HL-60/S4 treated with phorbol 12-myristate 13-acetate at 8.2 ng/mL for 4 days and 3 days (cell line): ENCODE data around the gene PSIP1.
"Not testable (repeated sequence)": the region's sequence is repeated elsewhere in the genome, so short reads cannot be mapped to it uniquely, and the experiment has no call there.

Experiments
- in situ Hi-C: fragments of 300-500 bp; cut with MboI; formaldehyde crosslinking; loops from 2 replicates; pipeline ENCODE4 v1.15.0; 2022; ENCODE audit warnings: low sequenced_read_pairs

Gene PSIP1

DNA sequence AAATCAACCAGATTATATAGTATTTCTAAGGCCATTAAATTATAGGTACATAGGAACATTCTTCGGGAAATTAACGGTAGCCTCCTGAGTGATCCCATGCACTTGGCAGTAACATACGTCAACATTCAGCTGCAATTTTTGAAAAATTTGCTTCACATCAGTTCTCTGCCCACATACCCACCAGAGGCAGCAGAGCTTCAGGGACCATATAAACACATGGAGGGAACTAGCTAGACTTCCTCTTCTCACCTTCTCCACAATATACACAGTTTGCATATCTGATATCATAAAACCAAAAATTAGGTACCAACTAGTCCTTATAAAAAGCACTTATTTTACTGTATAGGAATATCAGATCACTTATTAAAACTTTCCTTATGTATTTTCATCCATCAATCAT is 4.8 kb downstream of the PSIP1 start:
- in situ Hi-C loops: no loop called here

DNA sequence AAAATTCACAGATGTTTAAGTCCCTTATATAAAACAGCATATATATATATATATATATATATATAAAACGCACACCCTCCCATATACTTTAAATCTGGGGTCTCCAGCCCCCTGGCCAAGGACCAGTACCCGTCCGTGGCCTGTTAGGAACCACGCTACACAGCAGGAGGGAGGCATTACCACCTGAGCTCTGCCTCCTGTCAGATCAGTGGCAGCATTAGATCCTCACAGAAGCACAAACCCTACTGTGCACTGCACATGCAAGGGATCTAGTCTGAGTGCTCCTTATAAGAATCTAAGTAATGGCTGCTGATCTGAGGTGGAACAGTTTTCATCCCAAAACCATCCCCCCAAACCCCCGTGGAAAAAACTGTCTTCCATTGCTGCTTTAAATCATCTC is 9.0 kb downstream of the PSIP1 start:
- in situ Hi-C loops: no loop called here

DNA sequence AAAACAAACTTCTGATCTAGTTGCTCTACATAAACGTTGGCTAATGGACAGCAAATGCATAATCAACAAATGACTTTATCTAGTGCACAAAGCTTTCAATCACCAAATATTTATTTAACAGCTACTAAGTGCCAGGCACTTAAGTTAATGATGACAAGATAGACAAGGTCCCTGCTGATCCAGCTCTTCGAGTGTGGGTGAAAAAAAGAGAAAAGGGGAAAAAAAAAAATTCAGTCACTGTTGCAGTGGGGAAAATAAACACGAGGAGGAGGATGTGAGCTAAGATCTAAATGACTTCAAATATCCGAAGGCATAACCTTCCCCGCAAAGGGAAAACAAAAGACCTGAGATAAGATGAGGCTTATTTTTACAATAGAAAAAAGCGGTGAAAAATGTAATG is 9.6 kb downstream of the PSIP1 start:
- in situ Hi-C loops: no loop called here

DNA sequence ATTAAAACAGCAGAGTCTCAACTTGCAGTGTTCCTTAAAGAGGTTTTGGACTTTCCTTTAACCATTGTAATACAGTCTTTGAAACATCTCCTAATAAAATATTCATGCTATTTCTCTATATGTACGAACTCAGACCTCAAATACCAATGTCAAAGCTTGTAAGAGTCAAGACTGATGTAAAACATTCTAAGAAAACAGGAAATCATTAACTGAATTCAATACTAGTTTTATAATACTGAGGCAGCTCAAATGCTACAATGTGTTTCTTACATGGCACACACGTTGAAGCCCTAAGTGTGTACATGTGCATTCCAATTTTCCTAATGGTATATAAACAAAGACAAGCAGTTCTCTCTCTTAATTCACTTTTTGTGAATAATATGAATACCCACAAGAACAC is 11.6 kb downstream of the PSIP1 start:
- in situ Hi-C loops: no loop called here

DNA sequence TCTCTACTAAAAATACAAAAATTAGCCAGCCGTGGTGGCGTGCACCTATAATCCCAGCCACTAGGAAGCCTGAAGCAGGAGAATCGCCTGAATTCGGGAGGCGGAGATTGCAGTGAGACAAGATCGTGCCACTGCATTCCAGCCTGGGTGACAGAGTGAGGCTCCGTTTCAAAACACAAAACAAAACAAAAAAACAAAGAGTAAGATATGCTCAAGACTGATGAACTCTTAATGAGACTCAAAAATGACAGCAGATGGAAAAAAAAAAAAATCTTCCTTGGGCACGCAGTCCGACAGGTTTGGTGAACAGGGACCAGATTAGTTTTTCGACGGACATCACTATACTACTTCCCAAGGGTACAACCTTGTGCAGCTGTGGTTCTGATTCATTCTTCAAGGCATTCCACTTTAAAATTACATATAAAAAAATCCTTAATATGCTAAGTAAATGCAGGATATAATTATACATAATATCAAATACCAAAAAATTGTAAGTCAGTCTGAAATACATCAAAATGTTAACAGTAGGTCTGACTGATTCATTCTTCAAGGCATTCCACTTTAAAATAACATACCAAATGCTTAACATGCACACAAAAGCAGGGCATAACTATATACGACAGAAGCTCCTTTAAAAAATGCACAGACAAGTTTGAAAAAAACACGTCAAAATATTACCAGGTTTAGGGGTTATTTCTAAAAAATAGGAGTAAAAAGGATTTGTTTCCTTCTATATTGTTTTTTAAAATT is 12.3 kb downstream of the PSIP1 start:
- in situ Hi-C loops: no loop called here

DNA sequence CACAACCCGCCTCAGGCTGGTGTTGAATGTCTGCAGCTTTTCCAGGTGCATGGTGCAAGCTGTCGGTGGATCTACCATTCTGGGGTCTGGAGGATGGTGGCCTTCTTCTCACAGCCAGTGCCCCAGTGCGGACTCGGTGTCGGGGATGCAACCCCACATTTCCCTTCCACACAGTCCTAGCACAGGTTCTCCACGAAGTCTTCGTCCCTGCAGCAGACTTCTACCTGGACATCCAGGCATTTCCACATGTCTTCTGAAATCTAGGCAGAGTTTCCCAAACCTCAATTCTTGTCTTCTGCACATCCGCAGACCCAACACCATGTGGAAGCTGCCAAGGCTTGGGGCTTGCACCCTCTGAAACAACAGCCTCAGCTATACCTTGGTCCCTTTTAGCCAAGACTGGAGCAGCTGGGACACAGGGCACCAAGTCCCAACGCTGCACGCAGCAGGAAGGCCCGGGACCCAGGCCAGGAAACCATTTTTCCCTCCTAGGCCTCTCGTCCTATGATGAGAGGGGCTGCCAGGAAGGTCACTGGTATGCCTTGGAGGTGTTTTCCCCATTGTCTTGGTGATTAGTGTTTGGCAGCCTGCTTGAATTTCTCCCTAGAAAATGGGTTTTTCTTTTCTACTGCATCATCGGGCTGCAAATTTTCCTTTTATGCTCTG is 18.2 kb downstream of the PSIP1 start:
- in situ Hi-C loops: no loop called here

DNA sequence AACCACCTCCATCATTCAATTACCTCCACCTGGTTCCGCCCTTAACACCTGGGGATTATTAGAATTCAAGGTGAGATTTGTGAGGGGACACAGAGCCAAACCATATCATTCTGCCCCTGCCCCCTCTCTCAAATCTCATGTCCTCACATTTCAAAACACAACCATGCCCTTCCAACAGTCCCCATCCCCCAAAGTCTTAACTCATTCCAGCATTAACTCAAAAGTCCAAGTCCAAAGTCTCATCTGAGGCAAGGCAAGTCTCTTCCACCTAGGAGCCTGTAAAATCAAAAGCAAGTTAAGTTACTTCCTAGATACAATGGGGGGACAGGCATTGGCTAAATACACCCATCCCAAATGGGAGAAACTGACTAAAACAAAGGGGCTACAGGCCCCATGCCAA is 18.8 kb downstream of the PSIP1 start:
- in situ Hi-C loops: no loop called here

DNA sequence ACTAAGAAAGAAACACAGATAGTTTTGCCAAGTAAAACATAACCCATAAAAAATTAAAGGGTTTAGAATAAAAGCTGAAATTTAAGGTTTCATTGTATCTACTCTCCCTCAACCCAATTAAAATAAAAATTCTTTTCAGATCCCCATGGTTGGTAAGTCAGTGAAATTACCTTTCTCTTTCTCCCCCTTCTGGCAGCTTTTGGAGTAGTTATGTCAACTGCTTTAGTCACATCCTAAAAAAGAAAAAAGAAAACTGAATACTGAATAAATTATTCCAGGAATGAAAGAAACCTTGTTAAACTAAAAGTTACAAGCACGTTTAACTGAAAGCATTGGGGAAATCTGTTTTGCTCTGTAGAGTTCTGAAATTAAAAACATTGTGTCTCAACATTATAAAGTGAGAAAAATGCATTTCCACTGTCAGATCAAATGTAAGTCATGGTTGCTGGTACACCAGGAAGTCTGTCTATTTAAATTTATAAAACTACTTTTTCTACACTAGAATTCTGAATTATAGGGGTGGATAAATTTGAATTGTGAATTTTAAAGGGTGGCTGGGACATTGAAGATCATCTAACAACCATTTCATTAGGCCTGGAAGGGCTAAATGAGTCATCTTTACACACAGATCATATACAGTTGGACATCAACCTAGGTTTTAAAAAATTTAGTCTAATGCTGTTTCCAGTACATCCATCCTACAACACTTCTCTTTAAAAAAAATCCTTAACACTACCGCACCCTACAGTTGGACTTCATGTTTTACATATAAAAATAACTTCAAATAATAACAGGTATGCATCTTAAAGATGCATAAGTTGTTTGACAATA is 24.7 kb downstream of the PSIP1 start:
- in situ Hi-C loops: no loop called here

DNA sequence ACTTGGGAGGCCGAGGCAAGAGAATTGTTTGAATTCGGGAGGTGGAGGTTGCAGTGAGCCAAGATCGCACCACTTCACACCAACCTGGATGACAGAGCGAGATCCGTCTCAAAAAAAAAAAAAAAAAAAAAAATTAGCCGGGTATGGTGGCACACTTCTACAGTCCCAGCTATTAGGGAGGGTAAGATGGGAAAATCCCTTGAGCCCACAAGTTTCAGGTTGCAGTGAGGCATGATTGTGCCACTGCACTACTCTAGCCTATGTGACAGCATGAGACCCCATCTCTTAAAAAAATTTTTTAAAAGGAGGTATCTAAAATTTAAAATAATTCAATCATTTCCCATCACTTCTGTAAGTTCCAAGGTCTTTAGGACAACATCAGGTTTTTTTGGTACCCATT is 26.0 kb downstream of the PSIP1 start:
- in situ Hi-C loops: no loop called here

DNA sequence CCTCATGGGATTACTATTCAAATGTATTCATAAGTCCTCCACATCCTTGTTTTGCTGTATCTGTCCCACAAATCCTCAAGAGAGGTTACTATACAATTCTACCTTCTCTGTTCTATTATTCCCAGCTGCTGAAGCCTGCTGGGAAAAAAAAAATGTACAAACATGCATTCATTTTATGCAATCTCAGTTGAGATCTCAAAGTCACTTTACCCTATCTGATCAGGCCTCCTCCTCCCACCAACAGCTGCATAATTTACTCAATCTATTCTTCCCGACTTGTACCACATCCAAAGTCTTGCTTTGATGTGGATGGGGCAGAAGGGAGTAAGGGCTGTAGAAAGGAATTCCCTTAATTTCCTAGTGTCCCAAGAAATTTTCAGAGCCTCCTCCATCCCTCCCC is 28.6 kb downstream of the PSIP1 start:
- in situ Hi-C loops: no loop called here

DNA sequence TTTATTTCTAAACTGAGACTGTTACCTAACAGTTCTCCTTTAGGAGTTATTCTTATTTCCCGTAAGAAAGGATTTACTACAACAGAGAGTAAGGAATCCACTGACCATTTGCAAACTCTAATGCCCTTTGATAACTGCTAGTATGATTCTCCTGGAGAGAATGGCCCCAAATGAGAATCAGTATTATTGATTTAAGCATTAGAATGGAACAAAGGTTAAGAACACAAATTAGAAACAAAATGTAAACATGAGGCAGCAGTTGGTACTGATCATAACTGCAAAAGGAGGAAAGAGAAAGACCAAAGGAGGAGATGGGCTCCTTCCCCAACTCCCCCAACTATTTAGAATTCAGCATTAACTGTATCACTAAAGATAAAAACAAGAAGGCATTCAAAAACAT is 30.7 kb downstream of the PSIP1 start:
- in situ Hi-C loops: no loop called here

DNA sequence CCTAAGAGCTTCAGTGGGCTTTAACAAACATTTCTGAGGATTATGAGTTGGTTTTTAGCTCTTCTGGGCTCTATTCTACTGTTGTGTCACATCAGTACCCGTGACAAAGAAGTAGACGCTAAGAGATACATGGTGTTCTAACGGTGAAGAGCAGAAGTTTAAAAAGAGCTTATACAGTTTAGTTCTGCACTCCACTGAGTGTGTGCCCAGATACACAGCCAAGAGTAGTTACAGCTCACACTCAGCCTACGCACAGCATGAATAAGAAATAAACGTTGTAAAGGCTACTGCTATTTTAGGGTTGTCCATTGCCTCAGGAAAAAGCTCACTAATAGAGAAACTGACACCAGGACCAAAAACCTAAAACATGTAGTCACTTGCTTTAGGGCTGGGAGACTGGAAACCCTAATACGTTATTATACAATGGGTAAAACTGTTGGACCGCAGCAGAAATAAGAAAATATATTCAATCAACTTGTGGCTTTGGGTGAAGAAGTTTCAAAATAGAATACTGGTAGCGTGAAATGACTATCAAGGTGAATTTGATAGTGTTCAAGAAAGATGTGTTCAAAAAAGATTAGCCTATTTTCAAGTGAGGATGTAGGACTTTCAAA is 34.7 kb downstream of the PSIP1 start:
- in situ Hi-C loops: no loop called here

DNA sequence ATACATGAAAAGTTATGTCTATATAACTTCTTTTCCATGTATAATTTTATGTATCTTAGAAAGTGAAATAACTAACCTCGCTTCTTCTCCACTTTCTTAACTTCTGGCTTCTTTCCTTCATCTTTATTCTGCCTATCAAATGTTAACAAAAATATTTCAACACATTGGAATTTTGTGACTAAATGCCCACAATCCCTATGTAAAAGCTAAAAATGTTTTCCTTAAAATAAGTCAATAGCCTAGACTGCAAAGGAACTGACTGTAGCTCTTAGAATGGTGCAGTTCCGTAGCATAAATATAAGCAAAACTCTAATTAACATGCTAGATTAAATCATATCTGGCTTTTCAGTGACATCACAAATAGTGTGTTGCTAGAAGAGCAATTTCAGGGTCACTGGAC is 40.9 kb downstream of the PSIP1 start:
- in situ Hi-C loops: no loop called here

DNA sequence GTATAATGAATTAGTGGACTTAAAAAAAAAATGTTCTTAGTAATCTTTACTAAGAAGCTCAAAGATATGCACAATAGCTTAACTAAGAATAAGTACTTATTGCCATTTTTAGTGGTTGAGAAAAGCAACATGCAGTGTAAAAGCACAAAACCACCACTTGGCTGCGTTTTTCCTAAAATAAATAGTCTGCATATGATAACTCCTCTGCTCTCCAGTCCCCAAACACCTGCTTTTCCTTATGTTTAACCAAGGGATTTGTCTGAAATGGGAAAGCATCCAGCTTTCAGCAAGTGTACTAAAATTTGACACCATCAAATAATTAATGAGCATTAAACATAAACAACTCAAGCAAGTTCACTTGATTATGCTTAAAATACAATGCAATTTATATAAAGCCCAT is 41.4 kb downstream of the PSIP1 start:
- in situ Hi-C loops: no loop called here

DNA sequence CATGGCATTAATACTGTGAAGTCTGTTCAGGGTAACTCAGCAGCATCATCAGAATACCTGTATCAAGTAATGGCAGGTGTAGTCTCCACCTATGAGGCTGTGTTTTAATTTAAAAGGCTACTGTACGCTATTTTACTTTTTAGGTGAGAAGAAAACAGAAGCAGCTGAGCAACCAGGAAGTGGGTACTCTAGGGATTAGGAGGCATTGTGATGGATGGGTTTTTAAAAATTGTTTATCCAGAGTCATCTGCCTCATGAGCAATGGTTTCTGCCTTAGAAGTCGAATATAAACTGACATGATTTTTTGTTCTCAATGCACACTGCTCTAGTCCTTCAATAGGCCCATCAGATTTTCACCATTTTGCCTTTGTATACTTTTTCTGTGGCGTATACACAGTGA is 42.6 kb downstream of the PSIP1 start:
- in situ Hi-C loops: no loop called here

DNA sequence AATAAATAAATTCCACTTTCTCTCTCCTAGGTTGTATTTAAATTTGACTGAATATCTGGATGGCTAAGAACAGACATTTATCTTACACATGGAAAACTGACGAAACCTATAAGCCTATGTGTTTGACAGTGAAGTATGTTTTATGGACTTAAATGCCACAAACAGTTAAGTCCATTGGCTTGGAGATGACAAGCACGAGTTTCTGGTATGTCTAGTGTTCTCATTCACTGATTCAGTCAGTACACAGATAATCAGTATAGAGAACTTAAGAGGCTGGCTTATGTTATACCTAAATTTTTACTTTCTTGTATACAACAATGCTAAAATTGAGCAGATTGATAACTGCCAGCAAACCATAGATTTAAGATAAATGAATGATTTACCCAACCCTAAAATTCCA is 49.2 kb downstream of the PSIP1 start:
- in situ Hi-C loops: no loop called here

DNA sequence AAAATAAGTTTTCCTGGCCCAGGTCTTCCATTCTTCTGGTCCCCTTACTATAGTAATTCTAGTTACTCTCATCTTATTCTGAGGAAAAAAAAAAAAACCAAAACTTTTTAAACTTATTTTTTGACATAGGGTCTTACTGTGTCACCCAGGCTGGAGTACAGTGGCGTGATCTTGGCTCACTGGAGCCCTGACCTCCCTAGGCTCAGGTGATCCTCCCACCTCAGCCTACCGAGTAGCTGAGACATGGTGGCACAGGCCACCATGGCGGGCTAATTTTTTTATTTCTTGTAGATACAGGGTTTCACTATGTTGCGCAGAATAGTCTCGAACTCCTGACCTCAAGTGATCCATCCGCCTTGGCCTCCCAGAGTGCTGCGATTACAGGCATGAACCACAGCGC is 49.7 kb downstream of the PSIP1 start:
- in situ Hi-C loops: no loop called here

DNA sequence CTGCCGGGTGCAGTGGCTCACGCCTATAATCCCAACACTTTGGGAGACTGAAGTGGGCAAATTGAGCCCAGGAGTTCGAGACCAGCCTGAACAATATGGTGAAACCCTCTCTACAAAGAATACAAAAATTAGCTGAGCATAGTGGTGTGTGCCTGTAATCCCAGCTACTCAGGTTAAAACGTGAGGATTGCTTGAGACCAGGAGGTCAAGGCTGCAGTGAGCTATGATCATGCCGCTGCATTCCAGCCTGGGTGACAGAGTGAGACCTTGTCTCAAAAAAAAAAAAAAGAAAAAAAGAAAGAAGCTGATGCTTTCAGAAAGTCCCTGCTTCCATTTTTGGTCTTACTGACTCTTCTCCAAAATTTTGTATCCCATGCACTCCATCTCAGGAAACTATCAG is 56.8 kb downstream of the PSIP1 start:
- in situ Hi-C loops: no loop called here

DNA sequence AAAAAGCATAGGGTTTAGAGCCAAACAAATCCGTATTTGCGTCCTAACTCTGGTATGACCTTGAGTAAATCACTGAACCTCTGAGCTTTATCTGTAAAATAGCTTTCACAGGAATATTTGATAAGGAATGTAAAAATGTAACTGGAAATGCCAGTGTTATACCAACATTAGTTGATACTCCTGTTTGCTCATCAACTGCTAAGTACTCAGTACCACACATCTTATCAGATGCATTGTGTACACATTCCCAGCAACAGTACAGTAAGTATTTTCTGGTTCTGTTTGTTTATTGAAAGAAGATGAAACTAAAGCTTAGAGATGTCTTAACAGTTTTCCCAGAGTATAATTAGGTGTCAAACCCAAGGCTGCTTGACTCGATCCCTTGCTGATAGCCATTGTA is 66.6 kb downstream of the PSIP1 start:
- in situ Hi-C loops: no loop called here

DNA sequence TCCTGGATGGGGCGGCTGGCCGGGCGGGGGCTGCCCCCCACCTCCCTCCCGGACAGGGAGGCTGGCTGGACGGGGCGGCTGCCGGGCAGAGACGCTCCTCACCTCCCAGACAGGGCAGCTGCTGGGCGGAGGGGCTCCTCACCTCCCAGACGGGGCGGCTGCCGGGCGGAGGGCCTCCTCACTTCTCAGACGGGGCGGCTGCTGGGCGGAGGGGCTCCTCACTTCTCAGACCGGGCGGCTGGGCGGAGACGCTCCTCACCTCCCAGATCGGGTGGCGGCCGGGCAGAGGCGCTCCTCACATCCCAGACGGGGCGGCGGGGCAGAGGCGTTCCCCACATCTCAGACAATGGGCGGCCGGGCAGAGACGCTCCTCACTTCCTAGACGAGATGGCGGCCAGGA is 68.5 kb downstream of the PSIP1 start:
- in situ Hi-C loops: not testable (repeated sequence)

DNA sequence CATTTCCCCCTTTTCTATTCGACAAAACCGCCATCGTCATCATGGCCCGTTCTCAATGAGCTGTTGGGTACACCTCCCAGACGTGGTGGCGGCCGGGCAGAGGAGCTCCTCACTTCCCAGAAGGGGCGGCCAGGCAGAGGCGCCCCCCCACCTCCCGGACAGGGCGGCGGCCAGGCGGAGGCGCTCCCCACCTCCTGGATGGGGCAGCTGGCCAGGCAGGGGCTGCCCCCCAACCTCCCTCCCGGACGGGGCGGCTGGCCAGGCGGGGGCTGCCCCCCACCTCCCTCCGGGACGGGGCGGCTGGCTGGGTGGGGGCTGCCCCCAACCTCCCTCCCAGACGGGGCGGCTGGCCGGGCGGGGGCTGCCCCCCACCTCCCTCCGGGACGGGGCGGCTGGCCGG is 68.9 kb downstream of the PSIP1 start:
- in situ Hi-C loops: not testable (repeated sequence)

DNA sequence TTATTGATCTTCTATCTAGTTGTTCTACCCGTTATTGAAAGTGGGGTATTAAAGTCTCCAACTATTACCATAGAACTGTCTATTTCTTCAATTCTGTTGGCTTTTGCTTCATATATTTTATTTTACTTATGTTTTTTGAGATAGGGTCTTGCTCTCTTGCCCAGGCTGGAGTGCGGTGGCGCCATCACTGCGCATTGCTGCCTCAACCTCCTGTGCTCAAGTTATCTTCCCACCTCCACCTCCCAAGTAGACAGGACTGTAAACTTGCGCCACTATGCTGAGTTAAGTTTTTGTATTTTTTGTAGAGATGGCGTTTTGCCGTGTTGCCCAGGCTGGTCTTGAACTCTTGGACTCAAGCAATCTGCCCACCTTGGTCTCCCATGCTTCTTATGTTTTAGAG is 71.9 kb downstream of the PSIP1 start:
- in situ Hi-C loops: no loop called here
